HCT116 (cell line): ENCODE results near the gene MRPL9. TPM values are rescaled to one million over a fixed set of nuclear protein-coding genes. Genes with fewer than 3 reads are reported as not detected.

ENCODE experiments used
- ATAC-seq: fragments of 200-7000 bp; cut with Tn5 transposase; 2 replicates; pipeline ENCODE4 v1.9.1; 2020; ENCODE audit warnings: mild to moderate bottlenecking, moderate library complexity
- BruUV-seq: library from RNA; stranded (reverse); fragments of 400-500 nt; replicated peaks from 2 replicates; lab custom pipeline; 2021; lab: Mats Ljungman, UMichigan
- CTCF ChIA-PET: fragments of 300-600 bp; sonication (Branson Sonifier 250); formaldehyde crosslinking; loops from one replicate; lab custom pipeline; 2021; ENCODE audit warnings: antibody characterized with exemption; lab: Charles Lee
- POLR2A ChIA-PET: fragments of 300-600, 350-600 bp; sonication (Branson Sonifier 250); formaldehyde crosslinking; loops from one replicate; lab custom pipeline; 2021; ENCODE audit warnings: antibody characterized with exemption; lab: Charles Lee
- RAD21 ChIA-PET, 2 experiments: fragments of 300-600 bp; sonication (Branson Sonifier 250); formaldehyde crosslinking; loops; one replicate each; lab custom pipeline; 2023; ENCODE audit warnings: low total read pairs in 2 of 2; ENCODE audit not compliant: uncharacterized antibody in 2 of 2, unreplicated experiment in 2 of 2, low non-redundant PET in 1 of 2; lab: Charles Lee
- DNase-seq: peaks from one replicate; pipeline ENCODE4 v3.0.0-alpha.2; 2010; ENCODE audit warnings: low read depth, low spot score
- H2AFZ ChIP-seq: fragments of 200-600 bp; shearing (Covaris generic), sonication (generic); 2 replicates; pipeline ENCODE4 v1.6.1; 2017; ENCODE audit warnings: low read depth, mixed run types, mixed read lengths, antibody characterized with exemption, low read length; ENCODE audit not compliant: poor library complexity, severe bottlenecking
- H3K27ac ChIP-seq: 2 replicates; pipeline ENCODE4 v1.5.1; 2012; ENCODE audit warnings: low read depth, low read length
- H3K27me3 ChIP-seq: fragments of 200-600 bp; sonication (generic); 2 replicates; pipeline ENCODE4 v1.6.1; 2016; ENCODE audit warnings: mixed run types, low read length, mixed read lengths; ENCODE audit not compliant: insufficient read depth
- H3K36me3 ChIP-seq, 2 experiments: fragments of 200-500 bp in 1 of 2; fragments of 200-600 bp in 1 of 2; sonication (Bioruptor generic) in 1 of 2; sonication (generic) in 1 of 2; 2 replicates each; pipeline versions ENCODE4 v1.5.1 to v1.6.1; 2014 to 2016; ENCODE audit warnings: low read length in 2 of 2, inconsistent platforms in 1 of 2, mixed read lengths in 1 of 2, mixed run types in 1 of 2; ENCODE audit not compliant: insufficient read depth in 2 of 2, control insufficient read depth in 1 of 2
- H3K4me1 ChIP-seq, 2 experiments: fragments of 200-600 bp in 1 of 2; sonication (generic) in 1 of 2; 2 replicates each; pipeline versions ENCODE4 v1.5.1 to v1.6.1; 2012 to 2017; ENCODE audit warnings: low read length in 2 of 2, inconsistent platforms in 1 of 2, mild to moderate bottlenecking in 1 of 2, mixed read lengths in 1 of 2, mixed run types in 1 of 2, moderate library complexity in 1 of 2; ENCODE audit not compliant: insufficient read depth in 2 of 2, control insufficient read depth in 1 of 2
- H3K4me2 ChIP-seq: fragments of 200-600 bp; sonication (generic); 2 replicates; pipeline ENCODE4 v1.6.1; 2017; ENCODE audit warnings: mixed run types, low read length, mixed read lengths
- H3K4me3 ChIP-seq, 2 experiments: fragments of 200-600 bp in 1 of 2; sonication (generic) in 1 of 2; replicated peaks in 1 of 2; 2 replicates each; pipeline ENCODE4 v1.5.1; 2011 to 2016; ENCODE audit warnings: low read length in 2 of 2, control low read depth in 1 of 2, low read depth in 1 of 2, mild to moderate bottlenecking in 1 of 2, mixed read lengths in 1 of 2, mixed run types in 1 of 2
- H3K79me2 ChIP-seq: fragments of 200-600 bp; sonication (generic); 2 replicates; pipeline ENCODE4 v1.6.1; 2017; ENCODE audit warnings: mild to moderate bottlenecking, mixed run types, low read length, moderate library complexity, mixed read lengths; ENCODE audit not compliant: insufficient read depth
- H3K9ac ChIP-seq: fragments of 200-600 bp; sonication (generic); 2 replicates; pipeline ENCODE4 v1.6.1; 2016; ENCODE audit warnings: low read length, mixed read lengths
- H3K9me2 ChIP-seq: fragments of 200-600 bp; sonication (generic), shearing (Covaris generic); 2 replicates; pipeline ENCODE4 v1.6.1; 2017; ENCODE audit warnings: mixed run types, mild to moderate bottlenecking, moderate library complexity; ENCODE audit not compliant: insufficient read depth
- H3K9me3 ChIP-seq, 2 experiments: fragments of 200-500 bp in 1 of 2; fragments of 200-600 bp in 1 of 2; sonication (Bioruptor generic) in 1 of 2; sonication (generic) in 1 of 2; 2 replicates each; pipeline ENCODE4 v1.6.1; 2014 to 2017; ENCODE audit warnings: low read length in 2 of 2, mixed read lengths in 2 of 2, inconsistent platforms in 1 of 2, low read depth in 1 of 2, mild to moderate bottlenecking in 1 of 2, mixed run types in 1 of 2, moderate library complexity in 1 of 2; ENCODE audit not compliant: control insufficient read depth in 1 of 2, insufficient read depth in 1 of 2
- H4K20me1 ChIP-seq: fragments of 200-600 bp; sonication (generic), shearing (Covaris generic); 2 replicates; pipeline ENCODE4 v1.6.1; 2017; ENCODE audit warnings: mixed run types, mild to moderate bottlenecking, moderate library complexity; ENCODE audit not compliant: insufficient read depth
- ATF3 ChIP-seq: IDR thresholded peaks from 2 replicates; pipeline ENCODE4 v1.6.1; 2012
- CBX3 ChIP-seq: IDR thresholded peaks from 2 replicates; pipeline ENCODE4 v1.6.1; 2012; ENCODE audit warnings: low read depth
- CEBPB ChIP-seq: IDR thresholded peaks from 2 replicates; pipeline ENCODE4 v1.6.1; 2012; ENCODE audit warnings: low read depth
- EZH2 ChIP-seq: fragments of 200-600 bp; sonication (generic); IDR thresholded peaks from 2 replicates; pipeline ENCODE4 v1.6.1; 2017; ENCODE audit warnings: antibody characterized with exemption, mixed run types
- EZH2phosphoT487 ChIP-seq: fragments of 200-600 bp; IDR thresholded peaks from 2 replicates; pipeline ENCODE4 v1.6.1; 2018; ENCODE audit warnings: antibody characterized with exemption, borderline replicate concordance
- FOSL1 ChIP-seq: IDR thresholded peaks from 2 replicates; pipeline ENCODE4 v1.6.1; 2012; ENCODE audit warnings: low read depth
- JUND ChIP-seq: IDR thresholded peaks from 2 replicates; pipeline ENCODE4 v1.6.1; 2012
- MAX ChIP-seq: IDR thresholded peaks from 2 replicates; pipeline ENCODE4 v1.6.1; 2012
- POLR2AphosphoS5 ChIP-seq: IDR thresholded peaks from 2 replicates; pipeline ENCODE4 v1.6.1; 2011; ENCODE audit warnings: mild to moderate bottlenecking, low read depth, low read length, moderate library complexity
- RAD21 ChIP-seq: IDR thresholded peaks from 2 replicates; pipeline ENCODE4 v1.6.1; 2012; ENCODE audit warnings: low read depth, mild to moderate bottlenecking
- SIN3A ChIP-seq: IDR thresholded peaks from 2 replicates; pipeline ENCODE4 v1.6.1; 2012; ENCODE audit warnings: low read depth
- SP1 ChIP-seq: IDR thresholded peaks from 2 replicates; pipeline ENCODE4 v1.6.1; 2012; ENCODE audit warnings: low read depth
- SRF ChIP-seq: IDR thresholded peaks from 2 replicates; pipeline ENCODE4 v1.6.1; 2012; ENCODE audit warnings: low read depth
- TCF7L2 ChIP-seq: IDR thresholded peaks from 2 replicates; pipeline ENCODE4 v1.7.0; 2011; ENCODE audit warnings: borderline replicate concordance, inconsistent platforms; ENCODE audit not compliant: insufficient read depth, insufficient read length; ENCODE audit errors: extremely low read depth
- ZBTB33 ChIP-seq: IDR thresholded peaks from 2 replicates; pipeline ENCODE4 v1.6.1; 2011; ENCODE audit warnings: mild to moderate bottlenecking, low read length, moderate library complexity; ENCODE audit not compliant: insufficient replicate concordance; ENCODE audit errors: extremely low read depth
- intact Hi-C: fragments of 100-400 bp; cut with micrococcal nuclease; formaldehyde crosslinking; loops from 2 replicates; pipeline ENCODE4 v1.10.0; 2022
- total RNA-seq: library from RNA; stranded (reverse); gene quantifications from one replicate; pipeline ENCODE4 v1.2.1, GENCODE V29; 2021; ENCODE audit not compliant: unreplicated experiment

MRPL9 gene
- total RNA-seq, 1 experiment from 2014 or later = 94.5 TPM

GRCh38 chr1:151759241-151759640 lies 4.1 kb downstream of the MRPL9 start:
- H3K9ac ChIP-seq = no peak overlapping the region
- H3K79me2 ChIP-seq = peaks cover 15% of the 10 kb centered on the region
- H2AFZ ChIP-seq = no peak overlapping the region
- H3K4me3 ChIP-seq = no peak overlapping the region
- peaks cover 7 to 30% of the 10 kb centered on the region in 2 experiments for H3K36me3 ChIP-seq
- peaks cover 4 to 13% of the 10 kb centered on the region in 2 experiments; a peak in 3 of 4 replicates for H3K4me1 ChIP-seq
- TF ChIP-seq MAX = no peak
- TF ChIP-seq ZBTB33 = no peak
- TF ChIP-seq SP1 = no peak
- no peak for TF ChIP-seq FOSL1
- no peak for TF ChIP-seq POLR2AphosphoS5
- no peak for TF ChIP-seq ATF3
- no peak for TF ChIP-seq EZH2phosphoT487
- TF ChIP-seq CEBPB = no peak
- TF ChIP-seq JUND = no peak
- TF ChIP-seq SIN3A = no peak
- TF ChIP-seq CBX3 = no peak
- TF ChIP-seq EZH2 = no peak
- no peak for TF ChIP-seq SRF
- no peak for TF ChIP-seq TCF7L2
- TF ChIP-seq RAD21 = no peak
- no peaks in the 10 kb centered on the region for H4K20me1 ChIP-seq
- H3K27ac ChIP-seq = no peak overlapping the region
- BruUV-seq = no TSS peak
- ChIA-PET CTCF (no interaction called here), POLR2A (no interaction called here), RAD21 (no interaction called here)
- H3K9me2 ChIP-seq = no peaks in the 10 kb centered on the region
- H3K27me3 ChIP-seq = no peaks in the 10 kb centered on the region
- intact Hi-C loops = no loop called here
- ATAC-seq (no peak), DNase-seq (no peak)
- H3K4me2 ChIP-seq = no peak overlapping the region
- no peaks in the 10 kb centered on the region for H3K9me3 ChIP-seq
